ENCODE measurements around the gene CLASP2. TPM values are rescaled to one million over a fixed set of nuclear protein-coding genes. Genes with fewer than 3 reads are reported as not detected.
"Not testable (repeated sequence)": the region's sequence is repeated elsewhere in the genome, so short reads cannot be mapped to it uniquely, and the experiment has no call there.

The CLASP2 gene
- 64.0 TPM for total RNA-seq
- long read RNA-seq, partial matches to known transcripts, result 4 of 42 reads
- long read RNA-seq, other reads (novel, unspliced or antisense), result 38 of 42 reads

DNA sequence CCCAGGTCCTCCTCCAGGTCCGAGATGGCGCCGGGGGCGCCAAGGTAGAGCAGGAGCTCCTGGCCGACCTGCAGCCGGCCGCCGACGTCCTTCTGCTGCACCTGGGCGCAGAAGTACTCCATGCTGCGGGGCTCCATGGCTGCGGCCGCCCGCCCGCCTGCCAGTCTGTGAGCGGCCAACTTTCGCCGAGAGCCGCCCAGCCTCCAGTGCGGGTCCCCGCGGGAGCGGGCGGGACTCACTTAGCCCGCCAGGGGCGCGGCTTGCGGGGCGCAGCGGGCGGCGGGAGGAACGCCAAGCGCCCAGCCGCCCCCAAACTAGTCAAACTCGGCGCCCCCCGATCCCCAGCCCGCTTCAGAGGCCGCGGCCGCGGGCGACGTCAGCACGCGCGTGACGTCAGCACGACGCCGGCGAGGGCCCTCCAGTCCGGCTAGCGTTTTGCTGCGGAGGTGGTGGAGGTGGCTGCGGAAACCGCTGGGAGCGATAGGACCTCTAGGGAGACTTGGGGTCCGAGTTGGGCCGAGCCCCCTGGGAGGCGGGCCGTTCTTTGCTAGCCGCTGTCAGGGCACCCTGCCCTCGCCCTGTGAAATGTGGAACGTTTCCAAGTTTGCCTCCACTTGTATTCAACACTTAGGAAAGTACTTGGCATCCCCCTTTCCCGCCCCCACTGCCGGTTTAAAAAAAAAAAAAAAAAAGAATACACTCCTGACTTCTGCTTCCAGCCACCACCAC, at the start of gene CLASP2:
TSS of gene CLASP2 (minus strand) at position 389 of the 729 bp plus-strand sequence. CDS start at position 137, 252 bp downstream.
- H3K4me3 ChIP-seq, result peak within 1 kb of the TSS; percentile 75
- H3K27me3 ChIP-seq, result no peaks in the 10 kb centered on the region
- DNase-seq (peak; percentile 96), ATAC-seq (peak; percentile 97)
- peaks cover 12% of the 10 kb centered on the region for H3K4me1 ChIP-seq
- H3K36me3 ChIP-seq, result no peaks in the 10 kb centered on the region
- intact Hi-C loops (cut with DNase I), result loop anchor here (10.0 kb wide), 1 partner anchor 83 kb away; no protein-coding TSS in a partner anchor
- TF ChIP-seq, protein P1, sequence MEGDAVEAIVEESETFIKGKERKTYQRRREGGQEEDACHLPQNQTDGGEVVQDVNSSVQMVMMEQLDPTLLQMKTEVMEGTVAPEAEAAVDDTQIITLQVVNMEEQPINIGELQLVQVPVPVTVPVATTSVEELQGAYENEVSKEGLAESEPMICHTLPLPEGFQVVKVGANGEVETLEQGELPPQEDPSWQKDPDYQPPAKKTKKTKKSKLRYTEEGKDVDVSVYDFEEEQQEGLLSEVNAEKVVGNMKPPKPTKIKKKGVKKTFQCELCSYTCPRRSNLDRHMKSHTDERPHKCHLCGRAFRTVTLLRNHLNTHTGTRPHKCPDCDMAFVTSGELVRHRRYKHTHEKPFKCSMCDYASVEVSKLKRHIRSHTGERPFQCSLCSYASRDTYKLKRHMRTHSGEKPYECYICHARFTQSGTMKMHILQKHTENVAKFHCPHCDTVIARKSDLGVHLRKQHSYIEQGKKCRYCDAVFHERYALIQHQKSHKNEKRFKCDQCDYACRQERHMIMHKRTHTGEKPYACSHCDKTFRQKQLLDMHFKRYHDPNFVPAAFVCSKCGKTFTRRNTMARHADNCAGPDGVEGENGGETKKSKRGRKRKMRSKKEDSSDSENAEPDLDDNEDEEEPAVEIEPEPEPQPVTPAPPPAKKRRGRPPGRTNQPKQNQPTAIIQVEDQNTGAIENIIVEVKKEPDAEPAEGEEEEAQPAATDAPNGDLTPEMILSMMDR (IDR thresholded peaks at IDR 0.05), result no peak
- H3K27ac ChIP-seq, result peak within 1 kb of the TSS; percentile 97
- H3K9me3 ChIP-seq, result no peaks in the 10 kb centered on the region

DNA sequence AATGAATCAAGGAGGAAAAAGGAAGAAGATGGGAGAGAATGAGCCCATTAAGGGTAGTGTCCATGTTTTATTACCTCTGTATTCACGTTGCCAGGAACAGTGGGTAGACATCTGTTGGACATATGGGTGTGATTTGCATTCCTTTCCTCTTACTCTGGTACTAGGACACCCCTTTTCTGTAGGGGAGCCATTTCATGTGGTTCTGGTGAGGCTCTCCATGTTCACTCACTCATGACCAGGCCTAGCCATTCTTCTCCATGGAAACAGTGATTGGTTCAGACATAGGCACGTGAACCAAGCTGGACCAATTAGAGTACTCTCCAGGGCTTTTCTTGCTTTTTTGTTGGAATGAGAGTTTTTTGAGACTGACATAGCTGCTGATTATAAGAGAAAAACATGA, 40.8 kb upstream of the CLASP2 start:
- intact Hi-C loops (cut with DNase I), result no loop called here

DNA sequence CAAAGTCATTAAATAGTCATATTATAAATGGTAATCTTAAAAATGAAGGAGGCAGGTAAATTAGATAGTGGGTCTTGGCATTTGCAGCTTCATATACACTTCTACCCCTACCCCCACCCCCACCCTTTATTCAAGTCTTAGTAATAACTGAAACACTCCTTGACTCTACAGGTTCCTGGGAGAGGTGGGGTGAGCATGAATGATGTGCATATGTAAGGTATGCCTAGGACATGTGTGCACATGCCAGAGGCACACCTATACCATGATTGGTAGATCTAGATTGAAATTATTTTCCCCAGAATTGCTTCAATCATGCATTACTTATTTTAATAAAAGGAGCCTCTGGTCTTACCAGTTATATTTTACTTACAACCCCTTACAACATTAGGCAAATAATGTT, 40.2 kb upstream of the CLASP2 start:
- Histone ChIP-seq H3K4me1 (no peaks in the 10 kb centered on the region), H3K27me3 (no peaks in the 10 kb centered on the region), H3K9me3 (no peaks in the 10 kb centered on the region), H3K36me3 (no peaks in the 10 kb centered on the region), H3K27ac (no peak overlapping the region), H3K4me3 (no peak overlapping the region)
- intact Hi-C loops (cut with DNase I), result no loop called here
- ATAC-seq (no peak), DNase-seq (no peak)
- TF ChIP-seq, protein P1 (IDR thresholded peaks at IDR 0.05), result no peak

More for the DNA sequence above, 40.8 kb upstream of the CLASP2 start:
- H3K4me3 ChIP-seq, result no peak overlapping the region
- TF ChIP-seq, protein P1 (IDR thresholded peaks at IDR 0.05), result no peak
- H3K36me3 ChIP-seq, result no peaks in the 10 kb centered on the region
- H3K9me3 ChIP-seq, result no peaks in the 10 kb centered on the region
- no peaks in the 10 kb centered on the region for H3K27me3 ChIP-seq
- H3K4me1 ChIP-seq, result no peaks in the 10 kb centered on the region
- DNase-seq, result no peak
- no peak overlapping the region for H3K27ac ChIP-seq
- ATAC-seq, result no peak

DNA sequence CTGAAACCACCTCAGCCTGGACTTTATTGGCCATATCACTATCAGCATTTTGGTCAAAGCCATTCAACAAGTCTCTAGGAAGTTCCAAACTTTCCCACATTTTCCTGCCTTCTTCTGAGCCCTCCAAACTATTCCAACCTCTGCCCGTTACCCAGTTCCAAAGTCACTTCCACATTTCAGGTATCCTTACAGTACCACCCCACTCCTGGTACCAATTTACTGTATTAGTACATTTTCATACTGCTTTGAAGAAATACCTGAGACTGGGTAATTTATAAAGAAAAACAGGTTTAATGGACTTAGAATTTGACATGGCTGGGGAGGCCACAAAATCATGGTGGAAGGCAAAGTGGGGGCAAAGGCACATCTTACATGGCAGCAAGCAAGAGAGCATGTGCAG, 36.3 kb upstream of the CLASP2 start:
- DNase-seq; H3K36me3 ChIP-seq; H3K4me1 ChIP-seq; H3K27me3 ChIP-seq; H3K9me3 ChIP-seq; intact Hi-C loops (cut with DNase I); H3K4me3 ChIP-seq; ATAC-seq; H3K27ac ChIP-seq: not testable (repeated sequence)

DNA sequence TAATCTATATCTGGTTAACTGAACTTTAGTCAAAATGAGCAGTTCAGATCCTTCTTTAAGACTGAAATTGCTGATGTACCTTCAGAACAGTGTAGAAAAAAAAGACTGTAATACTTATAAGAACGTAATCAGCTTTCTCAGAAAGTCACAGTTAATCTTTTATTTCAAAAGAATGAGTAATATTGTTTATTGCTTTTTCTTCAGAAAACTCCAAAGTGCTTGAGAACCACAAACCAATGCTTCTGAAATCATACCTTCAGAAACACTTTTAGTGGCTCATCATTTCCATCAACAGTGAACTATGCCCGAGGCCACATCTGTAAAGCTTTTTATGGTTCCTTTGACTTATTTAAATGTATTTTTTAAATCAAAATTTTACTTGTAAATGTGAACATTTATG, 33.3 kb upstream of the CLASP2 start:
- no peak overlapping the region for H3K27ac ChIP-seq
- intact Hi-C loops (cut with DNase I), result no loop called here

DNA sequence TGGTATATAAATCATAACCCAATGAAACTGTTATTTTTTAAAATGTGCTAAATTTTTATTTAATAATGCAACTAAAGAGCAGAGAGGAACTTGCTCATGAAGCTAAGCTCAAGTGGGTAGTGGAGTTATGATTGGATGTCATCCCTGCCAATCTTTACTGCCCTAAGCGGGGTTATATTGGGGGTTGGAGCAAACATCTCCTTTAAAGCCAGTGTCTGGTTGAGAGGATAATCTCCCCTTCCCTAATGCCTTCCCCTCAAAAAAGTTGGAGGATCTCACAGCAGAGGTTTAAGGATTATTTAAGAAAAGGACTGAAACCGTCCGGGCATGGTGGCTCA, 32.1 kb upstream of the CLASP2 start:
- ATAC-seq (no peak), DNase-seq (no peak)
- TF ChIP-seq, protein P1 (IDR thresholded peaks at IDR 0.05), result no peak
- no peak overlapping the region for H3K4me3 ChIP-seq
- H3K9me3 ChIP-seq, result no peaks in the 10 kb centered on the region
- H3K27ac ChIP-seq, result no peak overlapping the region
- H3K36me3 ChIP-seq, result no peaks in the 10 kb centered on the region
- intact Hi-C loops (cut with DNase I), result no loop called here
- H3K4me1 ChIP-seq, result no peaks in the 10 kb centered on the region
- no peaks in the 10 kb centered on the region for H3K27me3 ChIP-seq

More for the DNA sequence above, 33.3 kb upstream of the CLASP2 start:
- Histone ChIP-seq H3K27me3 (no peaks in the 10 kb centered on the region), H3K4me1 (no peaks in the 10 kb centered on the region), H3K36me3 (no peaks in the 10 kb centered on the region), H3K4me3 (no peak overlapping the region), H3K9me3 (no peaks in the 10 kb centered on the region)
- TF ChIP-seq, protein P1 (IDR thresholded peaks at IDR 0.05), result no peak
- DNase-seq, result no peak
- ATAC-seq, result no peak
